GM20000 (cell line): Measurements from ENCODE around the gene MIEF1.

Experiments used
- DNase-seq: peaks from one replicate; pipeline ENCODE4 v3.0.0; 2012; ENCODE audit warnings: low spot score
- TF ChIP-seq, protein P1 (sequence below): IDR thresholded peaks from 2 replicates; pipeline ENCODE4 v1.5.1; 2012; ENCODE audit warnings: mild to moderate bottlenecking, control low read depth; ENCODE audit errors: extremely low read depth, missing control alignments

The MIEF1 gene

DNA sequence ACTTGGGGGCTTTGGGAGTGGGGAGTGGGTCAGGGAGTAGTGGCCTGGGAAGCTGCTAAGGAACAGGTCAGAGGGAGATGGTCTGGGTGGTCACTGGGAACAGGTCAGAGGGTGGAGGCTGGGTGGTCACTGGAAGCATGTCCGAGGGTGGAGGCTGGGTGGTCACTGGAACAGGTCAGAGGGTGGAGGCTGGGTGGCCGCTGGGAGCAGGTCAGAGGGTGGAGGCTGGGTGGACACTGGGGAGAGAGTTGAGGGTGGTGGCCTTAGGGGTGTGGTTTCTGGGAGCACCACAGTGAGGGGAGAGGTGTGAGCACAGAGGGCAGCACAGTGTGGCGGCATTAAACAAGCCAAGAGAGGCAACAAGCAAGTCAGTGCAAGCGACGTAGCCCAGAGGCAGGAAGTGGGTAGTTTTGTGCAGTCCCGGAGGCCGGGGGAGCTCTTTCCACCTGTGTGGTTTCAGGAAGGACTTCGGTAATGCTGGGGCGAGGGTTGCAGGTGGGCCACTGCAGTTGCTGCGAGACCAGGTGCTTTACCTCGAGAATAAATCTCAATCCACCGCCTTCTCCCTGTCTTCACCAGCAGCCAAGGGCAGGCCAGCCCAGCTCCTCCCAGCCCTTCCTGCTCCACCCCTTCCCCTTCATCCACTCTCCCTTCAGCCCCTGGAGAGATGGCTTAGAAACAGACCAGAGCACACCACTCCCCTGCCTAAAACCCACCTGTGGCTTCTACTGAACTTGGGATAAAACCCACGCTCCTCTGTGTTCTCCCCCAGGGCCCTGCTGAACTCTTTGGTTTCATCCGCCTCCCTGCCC lies 65.3 kb downstream of the MIEF1 start:
- TF ChIP-seq, protein P1, sequence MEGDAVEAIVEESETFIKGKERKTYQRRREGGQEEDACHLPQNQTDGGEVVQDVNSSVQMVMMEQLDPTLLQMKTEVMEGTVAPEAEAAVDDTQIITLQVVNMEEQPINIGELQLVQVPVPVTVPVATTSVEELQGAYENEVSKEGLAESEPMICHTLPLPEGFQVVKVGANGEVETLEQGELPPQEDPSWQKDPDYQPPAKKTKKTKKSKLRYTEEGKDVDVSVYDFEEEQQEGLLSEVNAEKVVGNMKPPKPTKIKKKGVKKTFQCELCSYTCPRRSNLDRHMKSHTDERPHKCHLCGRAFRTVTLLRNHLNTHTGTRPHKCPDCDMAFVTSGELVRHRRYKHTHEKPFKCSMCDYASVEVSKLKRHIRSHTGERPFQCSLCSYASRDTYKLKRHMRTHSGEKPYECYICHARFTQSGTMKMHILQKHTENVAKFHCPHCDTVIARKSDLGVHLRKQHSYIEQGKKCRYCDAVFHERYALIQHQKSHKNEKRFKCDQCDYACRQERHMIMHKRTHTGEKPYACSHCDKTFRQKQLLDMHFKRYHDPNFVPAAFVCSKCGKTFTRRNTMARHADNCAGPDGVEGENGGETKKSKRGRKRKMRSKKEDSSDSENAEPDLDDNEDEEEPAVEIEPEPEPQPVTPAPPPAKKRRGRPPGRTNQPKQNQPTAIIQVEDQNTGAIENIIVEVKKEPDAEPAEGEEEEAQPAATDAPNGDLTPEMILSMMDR, result no peak
- no peak for DNase-seq
